Measurements from ENCODE around the gene HECTD3. TPM values are rescaled to one million over a fixed set of nuclear protein-coding genes. Genes with fewer than 3 reads are reported as not detected.

The HECTD3 gene
- total and polyA plus RNA-seq, 9 of the 15 experiments (the other 6 are each of a cell fraction or from before 2014, with no cell fraction given) = 6.3 to 50.8 (median 18.9) TPM

- no peak for TF ChIP-seq WHSC1 (IDR thresholded peaks at IDR 0.05; ENCODE audit: low read length)
- TF ChIP-seq ZNF140 (CRISPR knock-in tag; IDR thresholded peaks at IDR 0.05) = no peak
- TF ChIP-seq TRIM25 (IDR thresholded peaks at IDR 0.05; ENCODE audit: borderline replicate concordance) = no peak
- no peak for TF ChIP-seq ZNF24 (IDR thresholded peaks at IDR 0.05)
- H3K36me3 ChIP-seq (ENCODE audit: control insufficient read depth, insufficient read depth, low read length) = no peaks in the 10 kb centered on the region
- H2AFZ ChIP-seq (ENCODE audit: low read depth, low read length) = no peak overlapping the region
- peaks cover 10 to 15% of the 10 kb centered on the region in 2 experiments for H3K27me3 ChIP-seq (ENCODE audit: control insufficient read depth in 2 of 2, insufficient read depth in 2 of 2, low read length in 2 of 2)
- no peak overlapping the region for H3K27ac ChIP-seq (ENCODE audit: extremely low read depth, low read depth, low read length)
- no peak for ATAC-seq
- BruUV-seq (replicated peaks) = no TSS peak
- no peak for FAIRE-seq
- WGBS (ENCODE audit: insufficient coverage, low coverage, missing lambda C conversion rate) = 4% methylated on average over 1 of the region's 1 CpG
- no peak overlapping the region for H3K4me3 ChIP-seq
- no peak for DNase-seq (ENCODE audit: extremely low read depth in 1 of 4, low spot score in 3 of 4)
- no peaks in the 10 kb centered on the region for H4K20me1 ChIP-seq (replicated peaks; ENCODE audit: control insufficient read depth, insufficient read depth, low read length)
- H3K4me2 ChIP-seq (ENCODE audit: insufficient read depth, low read length) = no peak overlapping the region
- no peaks in the 10 kb centered on the region for H3K4me1 ChIP-seq (replicated peaks in 1 of 2; ENCODE audit: control insufficient read depth in 2 of 2, insufficient read depth in 2 of 2, low read length in 2 of 2)
- intact Hi-C loops (cut with micrococcal nuclease) (no loop called here), in situ Hi-C loops (cut with MboI) (no loop called here)
- H3K9me1 ChIP-seq (ENCODE audit: control insufficient read depth, insufficient read depth, low read length) = no peaks in the 10 kb centered on the region
- H3K79me2 ChIP-seq (ENCODE audit: control insufficient read depth, insufficient read depth, low read length) = no peaks in the 10 kb centered on the region
- CTCF ChIA-PET (ENCODE audit: low intra/inter-chr PET ratio) = no interaction called here
- H3K9ac ChIP-seq (ENCODE audit: insufficient read depth in 1 of 2, low read depth in 2 of 2, low read length in 2 of 2) = no peak overlapping the region
- no peaks in the 10 kb centered on the region for H3K9me3 ChIP-seq (replicated peaks; ENCODE audit: control insufficient read depth, insufficient read depth, low read depth, low read length)
- POLR2A ChIA-PET = no interaction called here
Measured at GRCh38 chr1:45057542-45057941, 46.4 kb upstream of the HECTD3 start.
